IMR-90 (cell line): ENCODE results near the gene CTPS1.

Experiments used
- BHLHE40 ChIP-seq: fragments of 150-350 bp; IDR thresholded peaks from 2 replicates; pipeline ENCODE4 v1.6.1; 2016; ENCODE audit warnings: mild to moderate bottlenecking, low read depth, low read length
- CEBPB ChIP-seq: IDR thresholded peaks from 2 replicates; pipeline ENCODE4 v1.6.1; 2012; ENCODE audit warnings: low read depth, low read length, improper control_type of control experiment
- CHD1 ChIP-seq: IDR thresholded peaks from 2 replicates; pipeline ENCODE4 v1.6.1; 2012; ENCODE audit warnings: low read depth, low read length, improper control_type of control experiment
- CTCF ChIP-seq: conservative IDR thresholded peaks from 2 replicates; pipeline ENCODE4 v1.5.1; 2012; ENCODE audit warnings: mild to moderate bottlenecking, low read depth, low read length, improper control_type of control experiment
- ELK1 ChIP-seq: fragments of 150-350 bp; IDR thresholded peaks from 2 replicates; pipeline ENCODE4 v1.6.1; 2016; ENCODE audit warnings: low read depth, mild to moderate bottlenecking, low read length, moderate library complexity, borderline replicate concordance
- MAZ ChIP-seq: IDR thresholded peaks from 2 replicates; pipeline ENCODE4 v1.6.1; 2012; ENCODE audit warnings: low read depth, mild to moderate bottlenecking, low read length, improper control_type of control experiment, moderate library complexity, borderline replicate concordance
- MXI1 ChIP-seq: IDR thresholded peaks from 2 replicates; pipeline ENCODE4 v1.6.1; 2012; ENCODE audit warnings: low read depth, mild to moderate bottlenecking, low read length, moderate library complexity, borderline replicate concordance
- NFE2L2 ChIP-seq: fragments of 150-350 bp; IDR thresholded peaks from 2 replicates; pipeline ENCODE4 v1.6.1; 2016; ENCODE audit warnings: low read depth, mild to moderate bottlenecking, low read length
- POLR2A ChIP-seq: IDR thresholded peaks from 2 replicates; pipeline ENCODE4 v1.6.1; 2012; ENCODE audit warnings: mild to moderate bottlenecking, low read depth, low read length
- RAD21 ChIP-seq: IDR thresholded peaks from 2 replicates; pipeline ENCODE4 v1.6.1; 2012; ENCODE audit warnings: low read length, improper control_type of control experiment
- RCOR1 ChIP-seq: IDR thresholded peaks from 2 replicates; pipeline ENCODE4 v1.6.1; 2012; ENCODE audit warnings: mild to moderate bottlenecking, low read length, improper control_type of control experiment; ENCODE audit not compliant: insufficient replicate concordance
- RFX5 ChIP-seq: IDR thresholded peaks from 2 replicates; pipeline ENCODE4 v1.8.0; 2012; ENCODE audit warnings: low read depth, mild to moderate bottlenecking, low read length, moderate library complexity
- SMC3 ChIP-seq: fragments of 150-350 bp; IDR thresholded peaks from 2 replicates; pipeline ENCODE4 v1.6.1; 2016; ENCODE audit warnings: low read depth, mild to moderate bottlenecking, antibody characterized with exemption, low read length, moderate library complexity
- TF ChIP-seq, protein P1 (sequence below): fragments of 150-350 bp; IDR thresholded peaks from 2 replicates; pipeline ENCODE4 v1.6.1; 2017; ENCODE audit warnings: mild to moderate bottlenecking, antibody characterized with exemption, low read length, low read depth

GRCh38 chr1:41020654-41021053 lies 41.2 kb downstream of the CTPS1 start:
- TF ChIP-seq, protein P1, sequence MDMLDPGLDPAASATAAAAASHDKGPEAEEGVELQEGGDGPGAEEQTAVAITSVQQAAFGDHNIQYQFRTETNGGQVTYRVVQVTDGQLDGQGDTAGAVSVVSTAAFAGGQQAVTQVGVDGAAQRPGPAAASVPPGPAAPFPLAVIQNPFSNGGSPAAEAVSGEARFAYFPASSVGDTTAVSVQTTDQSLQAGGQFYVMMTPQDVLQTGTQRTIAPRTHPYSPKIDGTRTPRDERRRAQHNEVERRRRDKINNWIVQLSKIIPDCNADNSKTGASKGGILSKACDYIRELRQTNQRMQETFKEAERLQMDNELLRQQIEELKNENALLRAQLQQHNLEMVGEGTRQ, result no peak
- TF ChIP-seq CTCF (no peak), BHLHE40 (no peak), SMC3 (no peak), MXI1 (no peak), POLR2A (no peak), CEBPB (no peak), ELK1 (no peak), MAZ (no peak), RAD21 (no peak), RCOR1 (no peak), NFE2L2 (no peak), RFX5 (no peak), CHD1 (no peak)
